Glomerular visceral epithelial cell (primary cell): ENCODE results near the gene LMO1.

ENCODE experiments used
- DNase-seq: peaks from one replicate; pipeline ENCODE4 v3.0.0-alpha.2; 2016; ENCODE audit errors: extremely low spot score

Gene LMO1

DNA sequence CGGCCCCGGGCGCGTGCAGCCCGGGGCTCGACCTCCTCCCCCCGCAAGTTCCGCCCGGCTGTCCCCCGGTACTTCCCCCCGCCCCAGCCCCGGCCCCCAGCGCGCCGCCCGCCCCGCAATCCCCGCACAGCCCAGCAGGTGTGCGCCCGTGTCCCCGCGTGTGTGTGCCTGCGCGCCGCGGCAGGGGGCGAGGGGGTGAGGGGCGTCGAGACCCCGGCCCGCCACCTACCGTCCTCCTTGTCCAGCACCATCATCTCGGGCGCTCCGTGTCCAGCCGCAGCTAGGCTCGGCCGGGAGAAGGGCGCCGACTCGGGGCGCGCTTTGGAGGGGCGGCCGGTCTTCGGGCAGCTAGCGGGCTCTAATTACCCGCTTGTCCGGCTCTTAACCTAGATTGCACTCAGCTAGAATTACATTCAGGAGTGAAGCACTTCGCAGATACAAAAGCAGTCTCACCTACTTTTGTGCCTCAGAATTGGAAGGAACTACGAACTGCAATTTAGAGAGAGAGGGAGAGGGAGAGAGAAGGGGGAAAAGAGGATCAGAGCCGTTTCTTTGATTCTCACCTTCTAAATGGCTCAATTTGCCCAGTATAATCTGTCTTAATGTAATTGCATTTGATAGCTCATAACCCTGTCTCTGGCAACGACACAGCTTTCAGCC lies 439 bp downstream of the LMO1 start:
- DNase-seq = no peak

DNA sequence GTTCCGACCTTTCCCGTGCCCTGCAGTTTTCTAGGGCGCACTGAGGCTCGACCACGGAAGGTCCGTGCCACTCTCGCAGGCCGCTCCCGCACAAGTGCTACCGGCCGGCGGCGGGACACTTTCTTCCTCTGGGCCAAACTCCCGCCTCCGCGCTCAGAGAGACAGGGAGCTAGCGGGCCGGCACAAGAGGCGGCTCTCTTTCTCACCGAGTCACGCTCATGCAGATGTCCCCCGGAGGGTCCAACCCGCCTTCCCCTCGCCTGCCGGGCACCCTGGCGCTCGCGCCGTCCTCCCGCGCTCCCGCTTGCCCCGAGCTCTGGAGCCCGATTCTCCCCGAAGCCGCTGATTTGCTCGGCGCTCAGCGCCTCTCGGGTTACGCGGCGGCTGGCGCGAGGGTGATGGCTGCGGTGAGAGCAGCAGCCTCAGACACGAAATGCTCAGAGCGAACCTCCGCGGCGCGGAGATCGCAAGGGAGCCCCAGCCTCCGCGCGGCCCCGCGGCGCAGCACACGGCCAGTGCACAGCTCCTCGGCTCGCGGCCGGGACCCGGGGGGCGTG lies 1.0 kb downstream of the LMO1 start:
- DNase-seq = peak; percentile 55

DNA sequence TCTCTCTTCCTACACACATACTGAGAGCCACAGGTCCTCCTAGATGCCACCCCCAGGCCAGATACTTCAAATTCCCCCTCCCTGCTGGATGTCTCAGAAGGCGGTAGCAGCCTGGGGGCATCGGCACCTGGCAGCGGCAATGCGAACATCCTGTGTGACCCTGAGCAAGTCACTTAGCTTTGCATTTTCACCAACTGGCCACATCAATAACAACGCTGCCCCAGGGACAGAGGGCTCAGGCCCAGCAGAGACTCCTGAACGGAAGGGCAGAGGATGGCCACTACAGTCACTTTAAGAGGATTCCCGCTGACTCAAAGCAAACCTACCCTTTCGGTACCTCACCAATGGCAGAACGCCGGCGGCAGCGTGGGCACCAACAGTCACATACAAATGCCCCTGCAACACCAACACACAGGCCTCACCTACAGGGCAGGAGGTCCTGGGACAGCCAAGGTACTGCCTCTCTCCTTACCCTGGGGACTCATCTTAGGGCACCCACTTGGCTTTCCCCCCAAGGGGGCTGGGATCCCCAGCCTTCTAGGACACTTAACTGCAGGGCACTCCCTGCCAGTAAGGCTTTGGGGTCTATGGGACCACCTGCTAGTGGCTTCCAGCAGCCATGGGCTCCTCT lies 1.6 kb downstream of the LMO1 start:
- no peak for DNase-seq

GRCh38 chr11:8261291-8261690 lies 2.4 kb downstream of the LMO1 start:
- DNase-seq = no peak

DNA sequence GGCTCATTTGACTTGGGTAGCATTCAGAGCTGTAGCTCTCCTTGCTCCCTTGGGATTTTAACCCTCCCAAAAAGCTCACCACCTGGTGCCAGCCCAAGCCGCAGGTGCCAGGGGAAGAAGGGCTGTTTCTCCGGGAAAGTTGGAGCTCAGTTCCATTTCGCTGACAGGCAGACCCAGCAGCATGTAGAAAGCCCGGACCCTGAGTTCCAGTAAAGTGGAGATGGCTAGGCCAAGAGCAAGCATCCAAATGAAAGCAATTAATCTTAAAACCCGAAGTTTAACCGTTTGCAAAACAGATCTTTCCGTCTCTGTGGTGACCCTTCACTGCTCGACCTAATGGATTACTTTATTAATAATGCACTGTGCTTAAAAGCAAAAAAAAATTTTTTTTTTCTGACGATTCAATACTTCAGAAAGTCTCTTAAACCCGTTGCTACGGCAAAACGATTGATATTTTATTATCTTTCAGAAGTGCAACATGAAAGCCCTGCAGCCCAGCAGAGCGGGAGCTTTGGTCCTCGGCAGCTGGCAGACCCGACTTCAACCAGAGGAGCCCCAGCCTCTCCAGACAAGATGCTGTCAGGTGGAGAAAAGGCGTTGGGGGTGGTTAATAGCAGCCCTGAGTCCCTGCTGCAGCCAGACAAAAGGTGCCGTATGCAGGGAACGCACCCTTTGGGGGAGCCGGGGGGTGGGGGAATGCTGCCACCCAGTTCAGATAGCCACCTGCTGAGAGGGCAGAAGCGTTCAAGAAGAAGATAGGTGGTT lies 3.3 kb downstream of the LMO1 start:
- DNase-seq = no peak

DNA sequence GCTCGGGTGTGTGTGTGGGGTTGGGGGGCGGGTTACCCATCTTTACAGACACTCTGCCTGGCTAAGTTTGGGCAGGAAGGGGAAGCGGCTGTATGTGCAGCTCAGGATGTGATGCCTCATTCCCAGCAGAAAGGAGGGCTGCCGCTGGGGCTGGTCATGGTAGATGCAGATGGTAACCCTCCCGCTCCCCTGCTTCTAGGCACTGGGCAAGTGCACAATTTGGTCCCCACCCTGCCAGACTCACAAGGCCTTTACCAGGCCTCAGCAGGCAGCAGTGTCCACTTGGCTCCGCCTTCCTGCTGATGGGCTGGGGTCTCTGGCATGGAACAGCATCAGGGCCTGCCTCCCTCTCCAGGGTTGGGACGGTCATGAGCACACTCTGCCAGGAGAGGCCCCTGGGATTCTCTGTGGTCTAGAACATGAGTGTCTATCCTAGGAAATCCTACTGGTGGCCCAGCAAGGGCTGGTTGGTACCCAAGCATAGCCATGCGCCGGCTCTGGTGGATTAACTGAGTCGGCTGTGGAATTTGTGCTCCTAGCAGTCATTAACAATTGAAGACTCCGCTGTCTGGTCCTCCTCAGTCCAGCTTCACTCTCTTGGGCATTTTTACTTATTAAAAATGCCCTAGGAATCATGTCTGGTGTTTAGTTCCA lies 4.2 kb downstream of the LMO1 start:
- DNase-seq = no peak

DNA sequence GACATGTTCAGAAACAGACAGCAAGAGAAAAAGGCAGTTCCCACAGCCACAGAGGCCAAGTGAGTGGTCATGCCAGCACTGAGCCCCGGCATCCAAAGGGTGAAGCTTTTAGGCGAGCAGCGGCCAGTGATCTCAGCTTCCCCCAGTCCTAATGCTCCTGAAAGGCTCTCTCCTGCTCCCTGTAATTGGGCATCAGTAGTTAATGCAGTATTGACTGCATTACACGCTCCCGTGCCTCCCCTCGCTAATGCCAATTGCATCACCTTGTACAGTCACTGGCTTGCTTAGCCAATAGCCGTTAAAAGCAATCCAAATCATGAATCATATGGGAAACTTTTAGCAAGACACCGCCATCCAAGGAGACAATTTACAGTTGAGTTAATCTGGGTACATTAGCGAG lies 4.9 kb downstream of the LMO1 start:
- peak; percentile 64 for DNase-seq

GRCh38 chr11:8258289-8258688 lies 5.4 kb downstream of the LMO1 start:
- no peak for DNase-seq

DNA sequence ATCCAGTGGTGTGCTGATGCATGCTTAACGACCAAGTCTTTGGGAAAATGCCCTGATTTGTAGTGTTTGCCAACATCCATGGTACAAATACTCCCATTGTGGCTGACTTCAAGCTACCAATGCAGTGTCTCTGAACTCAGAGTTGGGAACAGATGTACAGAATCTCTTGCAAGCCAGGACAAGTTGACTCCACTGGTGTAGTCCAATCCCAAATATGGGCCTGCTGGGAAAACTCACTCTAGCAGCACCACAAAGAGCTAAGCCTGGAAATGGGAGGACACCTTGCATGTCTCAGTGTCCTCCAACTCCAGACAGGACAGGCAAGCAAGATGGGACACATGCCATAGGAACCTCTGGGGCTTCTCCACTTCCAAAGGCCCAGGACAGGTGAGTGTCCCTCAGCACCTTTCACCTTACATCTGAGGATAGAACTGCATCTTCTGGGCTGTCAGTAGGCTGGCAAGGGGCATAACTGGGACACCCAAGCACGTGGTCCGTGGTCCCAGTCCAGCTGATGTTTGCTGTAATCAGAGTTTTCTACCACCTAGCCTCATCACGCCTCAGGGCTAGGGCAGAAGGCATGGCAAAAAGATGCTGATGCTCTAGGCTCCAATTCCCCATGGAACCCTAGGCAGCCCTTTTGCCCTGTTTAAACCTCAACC lies 6.5 kb downstream of the LMO1 start:
- DNase-seq = no peak

- DNase-seq = no peak
Observed at GRCh38 chr11:8256271-8257002, 7.2 kb downstream of the LMO1 start.

GRCh38 chr11:8253566-8253965 lies 10.1 kb downstream of the LMO1 start:
- no peak for DNase-seq

GRCh38 chr11:8252946-8253345 lies 10.7 kb downstream of the LMO1 start:
- no peak for DNase-seq

- no peak for DNase-seq
Observed at GRCh38 chr11:8252388-8252787, 11.3 kb downstream of the LMO1 start.

GRCh38 chr11:8251616-8252295 lies 11.9 kb downstream of the LMO1 start:
- DNase-seq = no peak

GRCh38 chr11:8250981-8251615 lies 12.6 kb downstream of the LMO1 start:
- DNase-seq = no peak

- DNase-seq = no peak
Observed at GRCh38 chr11:8250434-8250833, 13.2 kb downstream of the LMO1 start.

DNA sequence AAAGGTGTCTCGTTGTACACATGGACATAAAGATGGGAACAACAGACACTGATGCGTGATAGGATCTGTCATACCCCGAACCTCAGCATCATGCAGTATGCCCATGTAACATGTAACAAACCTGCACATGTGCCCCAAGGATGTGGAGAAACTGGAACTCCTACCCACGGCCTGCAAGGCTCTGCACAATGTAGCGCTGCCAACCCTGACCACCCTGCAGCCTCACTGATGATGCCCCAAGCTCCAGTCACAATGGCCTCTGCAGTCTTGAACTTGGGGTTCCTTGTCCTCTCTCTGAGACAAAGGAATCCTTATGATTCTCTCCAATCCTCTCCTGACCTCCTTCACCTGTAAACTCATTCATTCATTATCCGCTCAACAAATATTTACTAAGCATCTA lies 14.2 kb downstream of the LMO1 start:
- no peak for DNase-seq

GRCh38 chr11:8248786-8249185 lies 14.9 kb downstream of the LMO1 start:
- no peak for DNase-seq

- DNase-seq = no peak
Observed at GRCh38 chr11:8247312-8247711, 16.4 kb downstream of the LMO1 start.

GRCh38 chr11:8243458-8243857 lies 20.2 kb downstream of the LMO1 start:
- DNase-seq = no peak
